EL (cell line): ENCODE results near the gene SPATA46.
"Not testable (repeated sequence)": the region's sequence is repeated elsewhere in the genome, so short reads cannot be mapped to it uniquely, and the experiment has no call there.

Experiments
- DNase-seq: peaks from one replicate; pipeline ENCODE4 v3.0.0-alpha.2; 2016

The SPATA46 gene

GRCh38 chr1:162373072-162373427, 3.6 kb downstream of the SPATA46 start:
- no peak for DNase-seq

- no peak for DNase-seq
These were observed 4.2 kb downstream of the SPATA46 start for GRCh38 chr1:162372159-162373071.

DNA sequence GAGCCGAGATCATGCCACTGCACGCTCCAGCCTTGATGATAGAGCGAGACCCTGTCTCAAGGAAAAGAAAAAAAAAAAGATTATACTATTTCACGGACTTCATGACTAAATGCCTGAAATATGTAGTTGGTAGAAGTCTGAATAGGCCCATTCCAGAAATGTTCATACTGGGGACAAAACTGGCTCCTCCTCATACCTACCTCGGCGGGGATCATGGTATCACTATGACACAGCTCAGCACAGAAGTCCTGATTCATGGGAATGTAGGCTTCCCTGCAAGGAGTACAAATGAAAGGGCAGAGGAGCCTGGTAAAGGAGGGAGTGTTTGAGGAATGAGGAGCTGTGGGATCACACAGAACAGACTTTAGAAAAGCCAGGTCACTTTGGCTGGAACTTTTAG, 5.0 kb downstream of the SPATA46 start:
- peak; percentile 70 for DNase-seq

DNA sequence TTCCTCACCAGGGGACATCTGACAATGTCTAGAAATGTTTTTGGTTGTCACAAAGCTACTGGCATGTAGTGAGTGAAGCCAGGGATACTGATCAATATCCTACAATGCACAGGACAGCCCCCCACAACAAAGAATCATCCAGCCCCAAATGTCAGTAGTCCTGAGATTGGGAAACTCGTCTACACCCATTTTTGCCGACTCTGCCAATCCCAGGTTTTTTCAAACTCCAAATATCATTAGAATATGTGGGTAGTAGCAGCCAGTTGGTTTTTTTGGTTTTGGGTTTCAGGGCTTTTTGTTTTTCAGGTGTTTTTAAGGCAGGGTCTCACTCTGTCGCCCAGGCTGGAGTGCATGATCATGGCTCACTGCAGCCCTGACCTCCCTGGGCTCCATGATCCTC, 5.9 kb downstream of the SPATA46 start:
- no peak for DNase-seq

DNA sequence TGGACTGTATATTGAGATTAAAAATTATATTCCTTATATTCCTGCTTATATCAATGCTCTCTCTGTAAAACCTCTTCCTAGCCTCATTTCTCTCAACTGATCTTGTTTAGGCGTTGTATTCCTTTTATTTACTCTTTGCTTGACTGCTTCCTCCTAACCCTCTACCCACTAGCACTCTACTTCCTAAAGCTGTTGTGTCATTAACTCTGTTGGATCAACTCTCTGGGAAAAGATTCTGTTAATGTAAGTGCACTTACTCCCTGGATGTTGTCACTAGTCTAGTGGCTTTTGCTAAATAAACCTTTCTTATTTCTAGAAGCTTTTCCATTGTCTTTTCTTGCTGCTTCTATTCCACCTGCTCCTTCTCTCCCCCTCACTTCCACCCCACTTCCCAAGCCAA, 6.5 kb downstream of the SPATA46 start:
- DNase-seq, result no peak

DNA sequence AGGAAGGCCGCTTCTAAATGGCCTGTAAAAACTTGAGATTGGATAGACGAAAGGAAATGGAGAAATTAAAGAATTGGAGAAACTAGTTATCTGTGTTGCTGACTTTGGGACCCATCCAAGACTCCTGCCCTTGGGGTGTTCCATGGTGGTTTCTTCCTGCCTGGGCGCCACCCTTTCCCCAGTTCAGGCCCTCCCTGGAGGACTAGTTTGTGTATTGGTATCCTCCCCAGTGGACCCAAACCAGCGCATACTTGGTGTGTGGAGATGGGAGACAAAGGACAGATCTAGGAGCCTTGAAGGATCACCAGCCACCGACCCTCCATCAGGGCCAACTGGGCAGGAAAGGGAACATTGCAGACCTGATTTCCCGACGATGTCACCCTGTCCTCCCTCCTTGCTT, 7.1 kb downstream of the SPATA46 start:
- no peak for DNase-seq

DNA sequence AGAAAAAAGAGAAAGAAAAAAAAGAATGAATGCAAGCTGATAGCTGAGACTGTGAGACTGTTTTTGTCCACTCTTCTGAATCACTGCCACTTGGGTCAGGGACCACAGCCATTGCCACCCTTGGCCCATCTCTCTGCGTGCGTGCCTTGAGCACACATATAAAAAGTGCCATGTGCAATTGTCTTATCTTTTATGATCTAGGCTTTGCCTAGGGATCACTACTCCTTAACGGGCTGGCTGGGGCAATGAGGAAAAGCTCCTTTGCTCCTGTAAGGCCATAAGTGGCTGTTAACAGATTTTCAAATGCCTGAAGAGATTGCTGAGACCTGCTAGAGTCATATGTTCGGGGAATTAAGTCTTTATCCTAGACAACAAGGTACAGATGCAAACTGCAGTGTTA, 8.2 kb downstream of the SPATA46 start:
- no peak for DNase-seq

DNA sequence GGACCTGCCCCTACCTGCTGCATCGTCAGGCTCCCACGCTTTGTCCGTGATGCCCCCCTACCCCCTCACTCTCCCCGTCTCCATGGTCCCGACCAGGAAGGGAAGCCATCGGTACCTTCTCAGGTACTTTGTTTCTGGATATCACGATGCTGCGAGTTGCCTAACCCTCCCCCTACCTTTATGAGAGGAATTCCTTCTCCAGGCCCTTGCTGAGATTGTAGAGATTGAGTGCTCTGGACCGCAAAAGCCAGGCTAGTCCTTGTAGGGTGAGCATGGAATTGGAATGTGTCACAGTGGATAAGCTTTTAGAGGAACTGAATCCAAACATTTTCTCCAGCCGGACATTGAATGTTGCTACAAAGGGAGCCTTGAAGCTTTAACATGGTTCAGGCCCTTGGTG, 8.9 kb downstream of the SPATA46 start:
- DNase-seq, result no peak

GRCh38 chr1:162367073-162367472, 9.6 kb downstream of the SPATA46 start:
- DNase-seq, result peak; percentile 63

DNA sequence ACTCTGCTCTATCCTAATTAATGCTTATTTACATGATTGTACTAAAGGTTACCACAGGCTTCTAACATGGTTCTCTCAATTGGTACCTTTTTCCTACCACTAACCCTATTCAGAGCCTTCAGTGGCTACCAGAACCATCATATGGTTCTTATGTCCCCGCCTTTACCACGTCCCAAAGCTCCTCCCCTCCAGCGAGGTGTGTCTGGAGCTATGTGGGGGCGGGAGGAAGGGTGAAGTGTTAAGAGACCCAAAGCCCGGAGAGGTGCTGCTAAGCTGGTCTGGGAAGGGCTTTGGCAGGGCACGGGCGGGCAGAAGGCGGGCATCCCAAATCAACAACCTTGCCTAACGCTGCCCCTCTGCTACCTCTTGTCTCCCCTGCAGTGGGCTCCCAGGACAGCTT, 10.0 kb downstream of the SPATA46 start:
- DNase-seq, result peak; percentile 37

- DNase-seq, result no peak
These were observed 10.5 kb downstream of the SPATA46 start for GRCh38 chr1:162366149-162366548.

GRCh38 chr1:162365284-162366020, 11.2 kb downstream of the SPATA46 start:
- DNase-seq, result no peak

GRCh38 chr1:162364498-162364897, 12.2 kb downstream of the SPATA46 start:
- DNase-seq, result no peak

DNA sequence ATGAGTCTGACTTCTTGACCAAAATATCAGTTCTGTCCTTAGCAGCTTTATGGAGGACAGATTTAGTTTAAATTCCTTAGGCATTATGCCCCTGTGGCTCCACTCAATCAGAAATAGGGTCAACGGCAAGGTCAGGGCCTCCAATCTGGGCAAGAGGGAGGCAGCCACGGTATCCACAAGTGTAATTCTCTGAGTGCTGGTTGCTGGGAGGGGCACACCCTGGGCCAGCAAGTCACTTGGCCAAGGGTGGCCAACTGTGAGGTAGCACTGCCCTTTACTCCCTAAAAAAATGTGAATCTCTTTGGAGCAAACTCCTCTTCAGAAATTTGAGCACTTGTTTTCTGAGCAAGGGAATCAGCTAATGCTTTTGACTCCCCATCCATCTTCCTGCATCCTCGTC, 12.8 kb downstream of the SPATA46 start:
- no peak for DNase-seq

DNA sequence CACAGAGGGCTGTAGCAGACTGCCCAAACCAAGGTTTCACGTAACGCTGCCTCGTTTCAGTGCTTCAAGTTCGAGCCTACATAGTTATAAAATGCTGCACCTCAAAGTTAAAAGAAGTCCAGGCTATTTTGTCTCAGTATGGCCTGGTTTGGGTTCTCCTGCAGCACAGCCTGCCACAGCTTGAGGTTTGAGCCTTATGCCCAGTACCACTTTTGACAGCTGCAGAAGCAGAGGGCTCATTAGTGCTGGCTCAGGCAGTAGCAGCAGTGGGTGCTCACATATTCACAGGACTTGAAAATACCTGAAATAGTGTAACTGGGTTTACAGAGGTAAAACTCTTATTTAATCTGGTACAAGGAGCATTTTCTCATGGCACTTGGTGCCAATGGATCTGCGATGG, 15.3 kb downstream of the SPATA46 start:
- DNase-seq, result no peak

GRCh38 chr1:162360874-162361260, 15.8 kb downstream of the SPATA46 start:
- no peak for DNase-seq

DNA sequence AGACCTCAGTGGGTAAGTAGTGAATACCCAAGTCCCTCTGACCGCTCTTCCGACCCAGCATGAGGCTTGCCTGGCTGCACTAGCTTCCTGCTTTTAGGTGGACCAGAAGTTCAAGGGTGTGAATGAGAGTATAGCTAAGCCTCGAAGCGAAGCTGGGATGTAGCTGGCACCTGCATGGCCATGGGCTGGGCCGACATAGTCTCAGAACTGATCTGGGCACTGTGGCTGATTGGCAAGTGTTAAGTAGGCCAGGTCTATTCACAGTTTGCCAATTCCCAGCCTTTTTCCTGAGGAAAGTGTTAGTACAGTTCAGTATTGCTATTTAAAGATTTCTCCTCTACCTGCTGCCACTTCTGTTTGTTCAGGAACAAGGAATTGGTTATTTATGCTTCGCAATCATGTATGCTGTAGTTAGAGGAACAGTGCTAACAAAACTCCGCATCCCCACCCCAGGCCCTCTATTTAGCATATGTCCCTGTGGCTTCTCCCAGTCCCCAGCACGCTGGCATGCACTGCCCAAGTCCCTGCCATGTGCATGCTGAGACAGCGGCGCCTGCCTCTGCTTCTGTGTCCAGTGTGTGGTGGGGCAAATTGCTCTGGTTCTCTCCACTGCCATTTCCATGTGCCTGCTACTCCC, 16.3 kb downstream of the SPATA46 start:
- no peak for DNase-seq

- DNase-seq, result no peak
These were observed 17.0 kb downstream of the SPATA46 start for GRCh38 chr1:162359523-162360236.

- DNase-seq, result no peak
These were observed 17.7 kb downstream of the SPATA46 start for GRCh38 chr1:162358928-162359327.

DNA sequence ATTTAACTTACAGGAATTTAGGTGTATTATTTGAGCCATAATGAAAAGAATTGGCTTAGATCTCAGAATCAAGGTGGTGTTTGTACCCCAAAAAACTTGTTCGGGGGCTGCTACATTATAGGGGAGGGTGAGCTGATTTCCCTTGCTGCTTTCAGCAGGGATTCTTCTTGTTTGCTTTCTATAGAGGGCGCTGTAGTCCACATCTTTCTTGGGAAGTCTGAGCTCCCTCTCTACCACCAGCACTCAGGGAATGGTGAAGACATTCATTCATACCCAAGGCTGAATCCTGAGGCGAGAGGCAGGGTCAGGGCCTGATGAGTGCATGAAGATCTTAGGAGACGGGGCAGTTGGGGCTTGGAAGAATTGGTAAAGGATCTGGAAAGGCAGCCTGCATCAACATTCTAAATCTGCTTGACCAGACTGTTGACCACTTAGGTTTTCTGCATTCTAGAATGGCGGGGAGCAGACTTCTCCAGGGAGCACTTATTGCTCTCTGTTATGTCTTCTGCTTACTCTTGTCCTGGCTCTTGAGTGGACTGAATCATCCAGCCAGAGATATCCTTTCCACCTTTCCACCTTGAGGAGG, 18.9 kb downstream of the SPATA46 start:
- peak; percentile 57 for DNase-seq

GRCh38 chr1:162353702-162354101, 23.0 kb downstream of the SPATA46 start:
- DNase-seq, result no peak

GRCh38 chr1:162353078-162353477, 23.6 kb downstream of the SPATA46 start:
- DNase-seq, result no peak

GRCh38 chr1:162351874-162352273, 24.8 kb downstream of the SPATA46 start:
- not testable (repeated sequence) for DNase-seq
